ENCODE data around the gene ALS2CL.

- TF ChIP-seq EZH2 (IDR thresholded peaks at IDR 0.05; ENCODE audit: insufficient read depth, low read length) (no peak), CTCF (IDR thresholded peaks at IDR 0.05; ENCODE audit: insufficient read depth, low read depth, low read length) (no peak)
Measured at GRCh38 chr3:46722443-46722842, 29.0 kb upstream of the ALS2CL start.

Measured in astrocyte (in vitro differentiated cells and primary cell).